MM.1S (cell line): ENCODE measurements around the gene BIRC7.
A peak's percentile ranks its signal among the peaks of the same experiment; 100 is the strongest.

Experiments used
- DNase-seq: peaks from one replicate; pipeline ENCODE4 v3.0.0-alpha.2; 2015
- H2AFZ ChIP-seq: fragments of 300-600 bp; sonication (generic); 2 replicates; pipeline ENCODE4 v1.6.0; 2016; ENCODE audit warnings: antibody characterized with exemption, low read length
- H3F3A ChIP-seq: fragments of 300-600 bp; sonication (generic); 2 replicates; pipeline ENCODE4 v1.6.1; 2016; ENCODE audit warnings: mild to moderate bottlenecking, antibody characterized with exemption, low read length, moderate library complexity, mixed read lengths; ENCODE audit not compliant: insufficient read depth
- H3K27ac ChIP-seq: fragments of 300-600 bp; sonication (generic); 2 replicates; pipeline ENCODE4 v1.5.1; 2016; ENCODE audit warnings: mild to moderate bottlenecking, low read length
- H3K27me3 ChIP-seq: fragments of 300-600 bp; sonication (generic); replicated peaks from 2 replicates; pipeline ENCODE4 v1.6.0; 2016; ENCODE audit warnings: low read length; ENCODE audit not compliant: insufficient read depth
- H3K36me3 ChIP-seq: fragments of 300-600 bp; sonication (generic); replicated peaks from 2 replicates; pipeline ENCODE4 v1.6.1; 2016; ENCODE audit warnings: mild to moderate bottlenecking, low read length, mixed read lengths; ENCODE audit not compliant: insufficient read depth
- H3K4me1 ChIP-seq: fragments of 300-600 bp; sonication (generic); 2 replicates; pipeline ENCODE4 v1.6.1; 2016; ENCODE audit warnings: low read length, mixed read lengths
- H3K4me2 ChIP-seq: fragments of 300-600 bp; sonication (generic); 2 replicates; pipeline ENCODE4 v1.6.0; 2016; ENCODE audit warnings: low read depth, low read length
- H3K4me3 ChIP-seq: fragments of 300-600 bp; sonication (generic); 2 replicates; pipeline ENCODE4 v1.5.1; 2016; ENCODE audit warnings: low read length, mixed read lengths
- H3K79me2 ChIP-seq: fragments of 300-600 bp; sonication (generic); 2 replicates; pipeline ENCODE4 v1.6.1; 2016; ENCODE audit warnings: mixed run types, low read length, mixed read lengths
- H3K9ac ChIP-seq: fragments of 300-600 bp; sonication (generic); 2 replicates; pipeline ENCODE4 v1.6.1; 2016; ENCODE audit warnings: low read length, mixed read lengths
- H3K9me2 ChIP-seq: fragments of 300-600 bp; sonication (generic); replicated peaks from 2 replicates; pipeline ENCODE4 v1.6.1; 2016; ENCODE audit warnings: mild to moderate bottlenecking, low read length, mixed read lengths; ENCODE audit not compliant: insufficient read depth
- H3K9me3 ChIP-seq: fragments of 300-600 bp; sonication (generic); replicated peaks from 2 replicates; pipeline ENCODE4 v1.6.1; 2016; ENCODE audit warnings: mild to moderate bottlenecking, low read length, mixed read lengths; ENCODE audit not compliant: insufficient read depth
- H4K20me1 ChIP-seq: fragments of 300-600 bp; sonication (generic); 2 replicates; pipeline ENCODE4 v1.6.1; 2016; ENCODE audit warnings: mild to moderate bottlenecking, low read length, moderate library complexity, mixed read lengths; ENCODE audit not compliant: insufficient read depth
- EZH2 ChIP-seq: fragments of 300-600 bp; sonication (generic); optimal IDR thresholded peaks from 2 replicates; pipeline ENCODE3; 2017; ENCODE audit warnings: low read depth, mild to moderate bottlenecking, antibody characterized with exemption, low read length, mixed read lengths
- EZH2phosphoT487 ChIP-seq: fragments of 300-600 bp; sonication (generic); IDR thresholded peaks from 2 replicates; pipeline ENCODE4 v1.6.1; 2018; ENCODE audit warnings: antibody characterized with exemption, low read length
- TF ChIP-seq, protein P1 (sequence below): fragments of 300-600 bp; sonication (generic); IDR thresholded peaks from 2 replicates; pipeline ENCODE4 v1.5.1; 2016; ENCODE audit warnings: antibody characterized with exemption, low read length, mixed read lengths

BIRC7 gene

DNA sequence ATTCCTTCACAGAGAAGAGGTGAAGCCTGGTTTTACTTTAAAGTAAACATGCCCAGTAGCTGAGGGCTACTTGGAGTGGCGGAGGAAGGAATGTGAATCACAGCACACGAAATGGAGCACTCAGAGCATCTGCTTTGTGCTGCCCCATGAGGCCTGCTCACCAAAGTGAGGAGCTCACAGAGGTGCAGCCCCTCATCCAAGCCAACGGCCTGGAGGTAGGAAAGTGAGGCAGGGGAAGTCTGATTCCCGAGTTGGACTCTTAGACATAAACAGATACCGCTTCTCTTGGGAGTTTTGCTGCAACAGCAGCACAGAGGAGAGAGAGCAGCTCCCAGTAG lies 23.3 kb upstream of the BIRC7 start:
- peaks cover 20% of the 10 kb centered on the region; the same call in 1 of the 2 replicates for H4K20me1 ChIP-seq
- H3K36me3 ChIP-seq, result peaks cover 13% of the 10 kb centered on the region; the same call in 1 of the 2 replicates
- TF ChIP-seq EZH2, result no peak
- no peak for TF ChIP-seq EZH2phosphoT487
- TF ChIP-seq, protein P1, sequence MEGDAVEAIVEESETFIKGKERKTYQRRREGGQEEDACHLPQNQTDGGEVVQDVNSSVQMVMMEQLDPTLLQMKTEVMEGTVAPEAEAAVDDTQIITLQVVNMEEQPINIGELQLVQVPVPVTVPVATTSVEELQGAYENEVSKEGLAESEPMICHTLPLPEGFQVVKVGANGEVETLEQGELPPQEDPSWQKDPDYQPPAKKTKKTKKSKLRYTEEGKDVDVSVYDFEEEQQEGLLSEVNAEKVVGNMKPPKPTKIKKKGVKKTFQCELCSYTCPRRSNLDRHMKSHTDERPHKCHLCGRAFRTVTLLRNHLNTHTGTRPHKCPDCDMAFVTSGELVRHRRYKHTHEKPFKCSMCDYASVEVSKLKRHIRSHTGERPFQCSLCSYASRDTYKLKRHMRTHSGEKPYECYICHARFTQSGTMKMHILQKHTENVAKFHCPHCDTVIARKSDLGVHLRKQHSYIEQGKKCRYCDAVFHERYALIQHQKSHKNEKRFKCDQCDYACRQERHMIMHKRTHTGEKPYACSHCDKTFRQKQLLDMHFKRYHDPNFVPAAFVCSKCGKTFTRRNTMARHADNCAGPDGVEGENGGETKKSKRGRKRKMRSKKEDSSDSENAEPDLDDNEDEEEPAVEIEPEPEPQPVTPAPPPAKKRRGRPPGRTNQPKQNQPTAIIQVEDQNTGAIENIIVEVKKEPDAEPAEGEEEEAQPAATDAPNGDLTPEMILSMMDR, result no peak
- no peaks in the 10 kb centered on the region for H3K9me2 ChIP-seq
- no peaks in the 10 kb centered on the region for H3K9me3 ChIP-seq
- no peak for DNase-seq
- peaks cover 83% of the 10 kb centered on the region for H3K79me2 ChIP-seq
- no peaks in the 10 kb centered on the region for H3F3A ChIP-seq
- H3K27me3 ChIP-seq, result no peaks in the 10 kb centered on the region
- peaks cover 13% of the 10 kb centered on the region for H3K4me1 ChIP-seq
- no peak overlapping the region for H2AFZ ChIP-seq
- H3K27ac ChIP-seq, result no peak overlapping the region
- H3K4me3 ChIP-seq, result no peak overlapping the region
- no peak overlapping the region for H3K4me2 ChIP-seq
- H3K9ac ChIP-seq, result no peak overlapping the region

DNA sequence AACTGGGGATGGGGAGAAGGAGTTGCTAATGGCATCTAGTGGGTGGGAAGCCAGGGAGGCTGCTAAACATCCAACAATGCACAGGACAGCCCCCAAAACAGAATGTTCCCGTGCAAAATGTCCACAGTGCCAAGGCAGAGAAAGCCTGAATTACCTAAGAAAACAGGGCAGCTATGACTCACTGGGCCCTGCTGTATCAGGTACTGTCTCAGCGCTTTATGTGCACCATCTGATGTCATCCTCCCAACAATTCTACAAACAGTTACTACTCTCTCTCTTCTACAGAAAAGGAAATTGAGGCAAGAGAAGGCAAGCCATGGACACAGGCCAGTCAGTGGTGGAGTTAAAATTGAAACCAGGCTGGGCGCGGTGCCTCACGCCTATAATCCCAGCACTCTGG lies 22.9 kb upstream of the BIRC7 start:
- Histone ChIP-seq H3K9ac (no peak overlapping the region), H3K79me2 (peaks cover 78% of the 10 kb centered on the region), H3K4me3 (no peak overlapping the region), H3K4me1 (peaks cover 13% of the 10 kb centered on the region), H3K4me2 (no peak overlapping the region), H3K9me2 (no peaks in the 10 kb centered on the region), H4K20me1 (peaks cover 20% of the 10 kb centered on the region; the same call in 1 of the 2 replicates), H2AFZ (no peak overlapping the region), H3K27me3 (no peaks in the 10 kb centered on the region), H3K27ac (no peak overlapping the region), H3F3A (no peaks in the 10 kb centered on the region), H3K36me3 (peaks cover 13% of the 10 kb centered on the region; the same call in 1 of the 2 replicates), H3K9me3 (no peaks in the 10 kb centered on the region)
- no peak for DNase-seq
- TF ChIP-seq EZH2, result no peak
- TF ChIP-seq EZH2phosphoT487, result no peak
- TF ChIP-seq, protein P1, result no peak

DNA sequence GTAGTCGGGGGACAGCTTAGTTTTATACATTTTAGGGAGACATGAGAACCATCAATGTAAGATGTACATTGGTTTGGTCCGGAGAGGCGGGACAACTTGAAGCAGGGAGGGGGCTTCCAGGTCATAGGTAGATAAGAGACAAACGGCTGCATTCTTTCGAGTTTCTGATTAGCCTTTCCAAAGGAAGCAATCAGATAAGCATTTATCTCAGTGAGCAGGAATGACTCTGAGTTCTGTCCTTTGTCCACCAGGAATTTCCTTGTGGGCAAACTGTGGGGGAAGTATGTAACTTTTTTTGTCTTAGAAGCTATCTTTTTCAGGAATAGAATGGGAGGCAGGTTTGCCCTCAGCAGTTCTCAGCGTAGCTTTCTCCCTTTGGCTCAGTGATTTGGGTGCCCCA lies 21.2 kb upstream of the BIRC7 start:
- Histone ChIP-seq H3K79me2 (peaks cover 61% of the 10 kb centered on the region), H4K20me1 (peaks cover 16% of the 10 kb centered on the region; the same call in 1 of the 2 replicates), H3K27ac (no peak overlapping the region), H3K36me3 (peaks cover 10% of the 10 kb centered on the region; the same call in 1 of the 2 replicates), H3K4me2 (peak overlapping the region; percentile 81; the same call in 1 of the 2 replicates), H3K9me3 (no peaks in the 10 kb centered on the region), H3K9me2 (no peaks in the 10 kb centered on the region), H3K4me1 (peaks cover 13% of the 10 kb centered on the region), H3K9ac (peak overlapping the region; percentile 85; the same call in 1 of the 2 replicates), H2AFZ (no peak overlapping the region), H3F3A (no peaks in the 10 kb centered on the region), H3K27me3 (peaks cover 7% of the 10 kb centered on the region; the same call in 1 of the 2 replicates), H3K4me3 (peak overlapping the region; percentile 77; the same call in 1 of the 2 replicates)
- TF ChIP-seq EZH2, result no peak
- TF ChIP-seq EZH2phosphoT487, result no peak
- TF ChIP-seq, protein P1, result no peak
- no peak for DNase-seq
